HG03342 (cell line): ENCODE results near the gene VGF.
"Not testable (repeated sequence)": the region's sequence is repeated elsewhere in the genome, so short reads cannot be mapped to it uniquely, and the experiment has no call there.

Source experiments
- ATAC-seq: cut with Tn5 transposase; IDR thresholded peaks from one replicate; pipeline ENCODE4 v1.9.1; 2021; ENCODE audit warnings: mild to moderate bottlenecking, moderate library complexity; ENCODE audit not compliant: unreplicated experiment

The VGF gene

GRCh38 chr7:101121631-101121990 lies 43.8 kb downstream of the VGF start:
- ATAC-seq: not testable (repeated sequence)

- no peak for ATAC-seq
These were observed 45.1 kb downstream of the VGF start for GRCh38 chr7:101120315-101120714.

GRCh38 chr7:101119876-101120275 lies 45.5 kb downstream of the VGF start:
- no peak for ATAC-seq

GRCh38 chr7:101118856-101119255 lies 46.5 kb downstream of the VGF start:
- ATAC-seq: no peak

GRCh38 chr7:101116898-101117297 lies 48.5 kb downstream of the VGF start:
- no peak for ATAC-seq

GRCh38 chr7:101115215-101115614 lies 50.2 kb downstream of the VGF start:
- no peak for ATAC-seq

GRCh38 chr7:101114492-101114891 lies 50.9 kb downstream of the VGF start:
- no peak for ATAC-seq

- ATAC-seq: no peak
These were observed 51.5 kb downstream of the VGF start for GRCh38 chr7:101113836-101114235.

- not testable (repeated sequence) for ATAC-seq
These were observed 52.2 kb downstream of the VGF start for GRCh38 chr7:101113140-101113539.
